ENCODE results near the gene EYS.
"Not testable (repeated sequence)": the region's sequence is repeated elsewhere in the genome, so short reads cannot be mapped to it uniquely, and the experiment has no call there.

Gene EYS

GRCh38 chr6:64263778-64264177 lies 1443.2 kb downstream of the EYS start:
- no peak for DNase-seq

GRCh38 chr6:64259372-64259771 lies 1447.7 kb downstream of the EYS start:
- DNase-seq = no peak

- DNase-seq = no peak
These were observed 1448.3 kb downstream of the EYS start for GRCh38 chr6:64258752-64259151.

- no peak for DNase-seq
These were observed 1448.7 kb downstream of the EYS start for GRCh38 chr6:64258302-64258701.

- no peak for DNase-seq
These were observed 1449.4 kb downstream of the EYS start for GRCh38 chr6:64257586-64257985.

- no peak for DNase-seq
These were observed 1450.5 kb downstream of the EYS start for GRCh38 chr6:64256483-64256882.

GRCh38 chr6:64255000-64255399 lies 1452.0 kb downstream of the EYS start:
- DNase-seq = no peak

GRCh38 chr6:64254558-64254957 lies 1452.5 kb downstream of the EYS start:
- DNase-seq = no peak

GRCh38 chr6:64252256-64252655 lies 1454.8 kb downstream of the EYS start:
- DNase-seq = no peak

GRCh38 chr6:64250126-64250525 lies 1456.9 kb downstream of the EYS start:
- no peak for DNase-seq

GRCh38 chr6:64249115-64249514 lies 1457.9 kb downstream of the EYS start:
- DNase-seq = no peak

GRCh38 chr6:64243618-64244017 lies 1463.4 kb downstream of the EYS start:
- DNase-seq = no peak

GRCh38 chr6:64238908-64239307 lies 1468.1 kb downstream of the EYS start:
- DNase-seq = not testable (repeated sequence)

GRCh38 chr6:64238071-64238470 lies 1469.0 kb downstream of the EYS start:
- no peak for DNase-seq

GRCh38 chr6:64233746-64234145 lies 1473.3 kb downstream of the EYS start:
- no peak for DNase-seq

GRCh38 chr6:64231928-64232327 lies 1475.1 kb downstream of the EYS start:
- DNase-seq = no peak

GRCh38 chr6:64230530-64230929 lies 1476.5 kb downstream of the EYS start:
- DNase-seq = no peak

GRCh38 chr6:64227863-64228262 lies 1479.2 kb downstream of the EYS start:
- DNase-seq = no peak

GRCh38 chr6:64225503-64225902 lies 1481.5 kb downstream of the EYS start:
- DNase-seq = no peak

- DNase-seq = no peak
These were observed 1482.2 kb downstream of the EYS start for GRCh38 chr6:64224819-64225218.

GRCh38 chr6:64221776-64222175 lies 1485.2 kb downstream of the EYS start:
- DNase-seq = no peak

GRCh38 chr6:64220801-64221200 lies 1486.2 kb downstream of the EYS start:
- DNase-seq = no peak

GRCh38 chr6:64217721-64218620 lies 1489.1 kb downstream of the EYS start:
- no peak for DNase-seq

- DNase-seq = no peak
These were observed 1492.7 kb downstream of the EYS start for GRCh38 chr6:64214373-64214772.

GRCh38 chr6:64213697-64214096 lies 1493.3 kb downstream of the EYS start:
- no peak for DNase-seq

Measured in DMS79 treated with DMSO at 0.1 percent for 48 hours (cell line).